GM19324 (cell line): ENCODE results near the gene EDN3.
"Not testable (repeated sequence)": the region's sequence is repeated elsewhere in the genome, so short reads cannot be mapped to it uniquely, and the experiment has no call there.

Experiments
- ATAC-seq: cut with Tn5 transposase; IDR thresholded peaks from one replicate; pipeline ENCODE4 v1.9.1; 2021; ENCODE audit warnings: mild to moderate bottlenecking, moderate library complexity; ENCODE audit not compliant: unreplicated experiment, low FRiP score

The EDN3 gene

GRCh38 chr20:59333260-59333845 is 32.9 kb downstream of the EDN3 start:
- ATAC-seq, result no peak

- ATAC-seq, result no peak
Observed at GRCh38 chr20:59333951-59334350, 33.5 kb downstream of the EDN3 start.

DNA sequence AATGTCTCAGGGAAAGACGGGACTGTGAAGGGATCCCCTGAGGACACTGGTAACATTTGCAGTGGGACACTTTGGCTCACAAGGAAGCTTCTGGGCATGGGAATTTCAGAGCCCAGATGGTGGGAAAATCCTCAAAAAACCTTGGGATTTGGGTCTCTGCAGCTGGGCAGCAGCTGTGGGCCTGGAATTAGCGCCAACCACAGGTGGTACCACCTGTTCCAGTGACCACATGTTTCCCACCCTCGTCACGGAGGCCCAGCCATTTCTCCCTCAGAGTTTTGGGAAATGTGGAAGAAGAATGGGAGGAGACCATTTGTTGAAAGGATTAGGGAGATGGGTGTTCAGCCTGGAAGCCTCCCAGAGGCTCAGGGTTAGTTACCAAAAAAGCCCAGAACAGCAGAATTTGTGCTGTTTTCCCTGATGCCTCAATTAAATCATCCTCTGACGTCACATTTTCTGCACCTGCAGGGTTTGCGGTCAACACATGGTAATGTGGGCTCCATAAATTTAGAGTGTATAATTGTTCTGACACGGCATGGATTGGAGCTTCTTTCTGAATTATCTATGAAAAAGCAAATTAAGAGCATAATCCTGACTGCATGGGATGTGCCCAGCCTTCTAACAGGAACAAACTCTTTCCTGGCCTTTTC is 34.4 kb downstream of the EDN3 start:
- no peak for ATAC-seq

- ATAC-seq, result no peak
Observed at GRCh38 chr20:59335377-59335776, 35.0 kb downstream of the EDN3 start.

DNA sequence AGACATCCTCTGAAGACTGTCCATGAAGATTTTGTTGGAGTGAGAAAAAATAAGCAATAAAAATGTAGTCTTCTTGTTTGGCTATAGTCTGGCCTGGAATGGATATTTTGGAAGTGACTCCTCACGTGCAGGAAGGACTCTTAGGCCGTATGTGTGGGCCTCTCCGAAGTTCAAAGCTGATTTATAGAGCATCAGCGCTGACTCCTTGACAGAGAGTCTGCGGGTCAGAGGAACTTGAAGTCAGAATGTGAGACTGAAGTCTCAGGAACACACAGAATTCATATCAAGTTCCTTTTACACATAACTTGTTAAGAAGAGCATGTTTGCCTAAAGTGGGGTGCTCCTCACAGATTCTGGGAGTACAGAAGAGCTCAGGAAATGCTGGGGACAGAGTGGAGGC is 36.1 kb downstream of the EDN3 start:
- ATAC-seq, result no peak

- not testable (repeated sequence) for ATAC-seq
Observed at GRCh38 chr20:59338444-59338843, 38.0 kb downstream of the EDN3 start.

DNA sequence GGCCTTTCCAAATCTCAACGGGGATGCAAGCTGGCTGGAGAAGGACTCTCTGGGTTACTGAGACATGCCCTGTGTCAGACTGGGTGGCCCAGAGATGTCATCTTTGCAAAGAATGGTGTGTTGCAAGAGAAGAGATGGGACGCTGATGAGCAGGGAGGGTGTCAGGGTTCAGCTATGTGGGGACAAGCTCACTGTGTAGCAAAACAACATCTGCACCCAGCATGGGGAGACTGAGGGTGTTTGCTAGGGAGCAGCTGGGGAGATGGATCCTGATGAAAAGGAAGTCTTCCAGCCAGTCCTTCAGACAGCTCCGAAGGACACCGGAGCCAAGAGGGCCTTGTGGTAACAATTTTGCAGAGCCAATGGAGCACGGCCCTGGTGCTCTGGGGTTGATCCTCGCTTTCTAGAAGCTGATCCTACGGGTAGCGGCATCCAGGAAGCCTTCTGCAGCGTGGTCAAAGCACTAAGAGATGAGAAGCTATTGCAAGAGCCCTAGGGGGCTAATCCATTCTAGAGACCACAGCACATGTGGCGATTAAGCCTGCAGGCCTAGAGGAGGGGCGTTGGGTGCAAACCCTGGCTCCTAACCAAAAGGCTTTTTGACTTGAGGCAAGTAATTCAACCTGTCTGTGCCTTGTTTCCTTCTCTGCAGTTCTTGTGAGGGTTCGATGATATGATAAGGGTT is 39.9 kb downstream of the EDN3 start:
- no peak for ATAC-seq

DNA sequence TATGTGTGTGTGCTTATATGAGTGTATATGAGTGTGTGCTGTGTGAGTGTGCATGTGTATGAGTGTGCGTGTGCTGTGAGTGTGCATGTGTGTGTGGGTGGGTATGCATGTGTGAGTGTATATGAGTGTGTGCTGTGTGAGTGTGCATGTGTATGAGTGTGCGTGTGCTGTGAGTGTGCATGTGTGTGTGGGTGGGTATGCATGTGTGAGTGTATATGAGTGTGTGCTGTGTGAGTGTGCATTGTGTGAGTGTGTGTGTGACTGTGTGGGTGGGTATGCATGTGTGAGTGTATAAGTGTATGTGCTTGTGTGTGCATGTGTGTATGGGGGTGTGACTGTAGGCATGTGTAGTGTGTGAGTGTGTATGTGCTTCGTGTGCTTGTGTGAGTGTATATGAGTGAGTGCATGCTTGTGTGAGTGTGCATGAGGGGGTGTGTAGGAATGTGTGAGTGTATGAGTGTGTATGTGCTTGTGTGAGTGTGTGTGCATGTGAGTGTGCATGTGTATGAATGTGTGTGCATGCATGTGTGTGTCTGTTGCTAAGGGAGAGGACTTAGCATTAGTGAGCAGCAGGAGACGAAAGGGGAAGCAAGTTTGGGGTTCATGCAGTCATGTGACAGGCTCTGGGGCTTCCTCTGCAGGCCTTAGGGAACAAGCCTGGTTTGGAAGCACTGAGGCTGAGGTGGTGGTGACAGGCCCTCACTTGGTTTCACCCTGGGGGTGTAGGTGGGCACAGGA is 41.0 kb downstream of the EDN3 start:
- not testable (repeated sequence) for ATAC-seq

GRCh38 chr20:59342023-59342957 is 41.9 kb downstream of the EDN3 start:
- ATAC-seq, result no peak

DNA sequence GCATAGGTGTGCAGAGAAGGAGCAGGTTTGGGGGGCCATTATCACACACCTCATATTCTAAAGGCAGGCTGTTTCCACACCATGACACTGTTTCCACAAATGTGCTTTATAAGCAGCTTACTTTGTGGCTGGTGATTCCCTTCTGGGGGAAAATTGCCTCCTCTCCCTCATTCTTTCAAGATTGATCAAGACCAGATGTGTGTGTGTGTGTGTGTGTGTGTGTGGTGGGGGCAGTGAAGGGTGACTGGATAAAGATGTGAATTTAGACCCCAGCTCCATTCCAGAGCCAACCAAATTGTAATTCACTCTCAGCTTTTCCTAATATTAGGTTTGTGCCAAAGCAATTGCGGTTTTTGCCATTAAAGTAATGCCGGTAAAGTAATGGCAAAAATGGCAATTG is 45.6 kb downstream of the EDN3 start:
- ATAC-seq, result no peak

GRCh38 chr20:59349277-59349676 is 48.9 kb downstream of the EDN3 start:
- ATAC-seq, result no peak

DNA sequence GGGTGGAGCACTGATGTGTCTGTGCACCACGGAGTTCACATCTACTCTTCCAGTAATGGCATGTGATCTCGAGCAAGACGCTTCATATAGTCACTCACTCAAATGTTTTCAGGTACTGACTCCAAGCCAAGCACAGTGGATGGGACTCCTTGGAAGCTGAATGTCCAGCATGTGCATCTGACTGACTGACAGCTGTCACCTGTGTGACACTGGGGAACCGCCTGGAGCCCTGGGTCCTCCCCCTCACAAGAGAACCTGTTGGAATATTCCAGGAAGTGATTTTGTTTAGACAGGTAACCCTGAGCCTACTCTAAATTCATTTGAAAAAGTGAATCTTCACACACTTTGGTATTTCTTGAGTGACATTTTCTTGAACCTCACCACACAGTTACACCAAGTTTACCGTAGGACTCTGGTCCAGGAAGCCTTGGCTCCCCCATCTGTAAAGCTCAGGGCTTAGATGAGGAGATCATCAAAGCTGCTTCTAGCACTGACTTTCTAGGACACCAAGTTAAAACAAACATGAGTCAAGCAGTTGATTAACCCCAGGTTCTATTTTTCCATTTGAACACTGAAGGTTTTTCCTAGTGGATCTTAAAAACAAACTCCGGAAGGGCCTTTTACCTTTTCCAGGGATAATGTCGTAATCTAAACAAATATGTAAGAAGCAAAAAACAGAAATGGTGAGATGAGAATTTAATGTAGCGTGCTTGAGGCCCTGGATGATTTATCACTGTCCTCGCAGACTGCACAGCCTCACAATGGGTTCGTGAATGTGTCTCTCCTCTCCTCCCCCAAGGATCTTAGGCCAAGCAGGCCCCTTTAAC is 50.1 kb downstream of the EDN3 start:
- ATAC-seq, result no peak

GRCh38 chr20:59351157-59352040 is 51.0 kb downstream of the EDN3 start:
- no peak for ATAC-seq

DNA sequence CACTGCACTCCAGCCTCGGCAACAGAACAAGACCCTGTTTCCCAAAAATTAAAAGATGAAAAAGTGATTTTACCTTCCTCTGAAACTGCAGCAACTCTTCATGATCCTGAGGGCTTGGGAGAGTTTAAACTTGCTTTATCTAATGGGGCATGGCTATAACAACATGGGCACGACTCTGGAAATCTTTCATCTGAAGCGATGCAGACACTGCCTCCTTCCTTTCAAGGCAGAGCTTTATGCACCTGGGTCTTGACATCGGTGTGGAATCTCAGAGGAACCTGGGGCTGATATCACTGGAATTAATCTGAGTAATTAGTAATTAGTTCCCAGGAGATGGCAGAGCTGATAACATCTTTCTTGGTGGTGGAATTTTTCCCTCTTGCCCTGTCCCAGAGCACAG is 52.1 kb downstream of the EDN3 start:
- ATAC-seq, result no peak

- ATAC-seq, result no peak
Observed at GRCh38 chr20:59352990-59353389, 52.6 kb downstream of the EDN3 start.

DNA sequence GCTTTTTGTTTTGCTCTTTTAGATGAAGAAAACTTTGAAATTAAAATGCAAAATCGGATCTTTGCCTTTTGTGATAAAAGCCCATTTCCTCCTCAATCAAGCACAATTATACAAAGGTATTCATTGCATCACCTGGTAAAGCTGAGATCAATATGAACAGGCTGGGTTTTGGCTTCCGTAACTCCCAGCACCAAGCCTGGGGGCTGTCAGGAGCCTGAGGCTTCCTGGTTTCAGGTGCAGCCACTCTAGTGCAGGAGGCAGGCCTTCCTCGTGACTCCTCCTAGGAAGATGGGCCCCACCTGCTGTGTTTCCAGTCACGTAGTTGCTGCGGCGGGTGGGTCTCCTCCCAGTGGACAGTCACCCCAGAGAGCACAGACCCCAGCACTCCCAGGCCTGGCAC is 54.0 kb downstream of the EDN3 start:
- ATAC-seq, result no peak

- ATAC-seq, result no peak
Observed at GRCh38 chr20:59355242-59355641, 54.8 kb downstream of the EDN3 start.

GRCh38 chr20:59356662-59357165 is 56.3 kb downstream of the EDN3 start:
- no peak for ATAC-seq
